NCI-H2081 (cell line): ENCODE data around the gene CLHC1.
"Not testable (repeated sequence)": the region's sequence is repeated elsewhere in the genome, so short reads cannot be mapped to it uniquely, and the experiment has no call there.

Experiments
- DNase-seq, 2 experiments: peaks; one replicate each; lab custom pipeline; 2025; lab: John Stamatoyannopoulos, UW

Gene CLHC1

DNA sequence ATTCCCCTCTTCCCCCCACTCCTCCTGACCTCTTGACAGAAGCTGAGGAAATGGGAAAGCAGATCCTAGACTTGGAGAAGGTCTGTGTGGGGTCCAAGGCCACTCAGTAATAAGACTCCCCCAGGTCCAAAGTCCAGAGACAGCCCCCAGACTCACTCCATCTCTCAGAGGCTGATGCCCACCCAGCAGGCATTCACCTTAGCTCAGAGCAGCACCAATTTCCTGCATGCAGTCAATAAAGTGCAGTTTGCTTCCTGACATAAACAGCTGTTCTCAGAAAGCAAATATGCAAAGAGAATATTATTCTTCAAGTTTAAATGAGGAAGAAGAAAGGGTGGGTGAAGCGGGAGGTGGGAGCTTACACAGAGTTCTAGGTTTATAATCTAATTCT, 97.8 kb downstream of the CLHC1 start:
- DNase-seq = no peak

DNA sequence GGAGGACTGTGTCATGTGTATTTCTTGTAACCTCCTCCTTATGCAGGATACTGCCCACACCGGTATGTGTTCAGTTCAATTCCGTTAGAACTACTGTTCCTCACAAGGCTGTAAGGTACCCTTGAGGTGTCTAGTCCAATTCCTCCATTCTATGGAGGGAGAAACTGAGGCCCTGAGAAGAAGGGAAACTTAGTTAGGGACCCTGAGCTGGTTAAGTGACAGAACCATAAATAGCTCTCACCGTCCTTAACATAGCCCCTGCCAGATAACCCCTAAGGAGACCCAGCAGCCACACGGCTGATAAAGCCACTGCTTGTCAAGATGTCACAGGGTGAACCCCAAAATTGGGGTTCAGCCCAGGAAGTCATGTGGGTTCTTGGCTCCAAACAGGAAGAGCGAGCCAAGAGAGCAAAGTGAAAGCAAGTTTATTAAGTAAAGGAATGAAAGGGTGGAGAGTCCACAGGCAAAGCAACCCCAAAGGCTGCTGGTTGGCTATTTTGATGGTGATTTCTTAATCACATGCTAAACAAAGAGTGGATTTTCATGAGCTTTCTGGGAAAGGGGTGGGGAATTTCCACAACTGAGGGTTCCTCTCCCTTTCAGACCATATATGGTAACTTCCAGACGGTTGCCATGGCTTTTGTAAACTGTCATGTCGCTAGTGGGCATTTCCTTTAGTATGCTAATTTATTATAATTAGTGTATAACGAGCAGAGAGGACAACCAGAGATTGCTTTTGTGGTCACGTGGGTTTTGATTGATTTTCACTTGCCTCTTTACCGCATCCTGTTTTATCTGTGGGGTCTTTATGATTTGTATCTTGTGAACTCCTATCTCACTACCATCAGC, 98.4 kb downstream of the CLHC1 start:
- DNase-seq = no peak

DNA sequence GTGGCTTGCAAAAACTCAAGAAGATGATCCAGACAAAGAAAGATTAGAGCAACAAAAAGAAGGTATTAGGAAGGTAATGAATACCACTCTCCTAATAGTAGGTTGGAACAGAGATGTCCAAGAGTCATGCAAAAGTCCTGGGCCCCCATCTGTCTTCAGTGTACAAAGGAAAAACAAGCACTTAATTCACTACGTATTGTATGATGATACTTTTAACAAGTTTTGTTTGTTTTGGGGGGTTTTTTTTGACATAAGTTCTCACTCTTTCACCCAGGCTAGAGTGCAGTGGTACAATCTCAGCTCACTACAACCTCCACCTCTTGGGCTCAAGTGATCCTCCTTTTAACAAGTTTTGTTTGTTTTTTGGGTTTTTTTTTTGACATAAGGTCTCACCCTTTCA, 101.2 kb downstream of the CLHC1 start:
- DNase-seq = no peak

DNA sequence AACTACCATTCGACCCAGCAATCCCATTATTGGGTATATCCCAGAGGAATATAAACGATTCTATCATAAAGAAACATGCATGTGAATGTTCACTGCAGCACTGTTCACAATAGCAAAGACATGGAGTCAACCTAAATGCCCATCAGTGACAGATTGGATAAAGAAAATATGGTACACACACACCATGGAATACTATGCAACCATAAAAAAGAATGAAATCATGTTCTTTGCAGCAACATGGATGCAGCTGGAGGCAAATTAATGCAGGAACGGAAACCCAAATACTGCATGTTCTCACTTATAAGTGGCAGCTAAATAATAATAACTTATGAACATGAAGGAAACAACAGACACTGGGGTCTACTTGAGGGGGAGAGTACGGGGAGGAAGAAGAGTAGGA, 105.5 kb downstream of the CLHC1 start:
- DNase-seq = not testable (repeated sequence)
